HepG2 (cell line): ENCODE results near the gene ERBB3. TPM values are rescaled to one million over a fixed set of nuclear protein-coding genes. Genes with fewer than 3 reads are reported as not detected.

Source experiments
- FOXA3 ChIP-seq: IDR thresholded peaks from 2 replicates; pipeline ENCODE4 v1.6.1; 2016; ENCODE audit warnings: missing genetic modification reagents, missing compliant biosample characterization
- MAFK ChIP-seq, 2 experiments: IDR thresholded peaks in 1 of 2; conservative IDR thresholded peaks in 1 of 2; 2 replicates each; pipeline ENCODE4 v1.6.1; 2011; ENCODE audit warnings: improper control_type of control experiment in 2 of 2, low read length in 2 of 2
- MED8 ChIP-seq: sonication (generic); formaldehyde crosslinking; IDR thresholded peaks from 2 replicates; pipeline ENCODE4 v1.8.1; 2023; ENCODE audit warnings: mild to moderate bottlenecking, missing genetic modification reagents; ENCODE audit not compliant: insufficient replicate concordance
- MYNN ChIP-seq: sonication (generic); formaldehyde crosslinking; IDR thresholded peaks from 2 replicates; pipeline ENCODE4 v1.4.0; 2020; ENCODE audit warnings: mild to moderate bottlenecking, low read depth, missing genetic modification reagents
- NAIF1 ChIP-seq: sonication (generic); formaldehyde crosslinking; IDR thresholded peaks from 2 replicates; pipeline ENCODE4 v1.5.0; 2020; ENCODE audit warnings: mild to moderate bottlenecking, missing genetic modification reagents, borderline replicate concordance
- SIN3A ChIP-seq: IDR thresholded peaks from 2 replicates; pipeline ENCODE4 v1.6.1; 2011; ENCODE audit warnings: low read depth, mild to moderate bottlenecking, control low read depth, low read length, borderline replicate concordance
- STAT5B ChIP-seq: sonication (generic); formaldehyde crosslinking; IDR thresholded peaks from 2 replicates; pipeline ENCODE4 v1.4.0; 2020; ENCODE audit warnings: missing genetic modification reagents
- YEATS4 ChIP-seq: sonication (generic); formaldehyde crosslinking; IDR thresholded peaks from 2 replicates; pipeline ENCODE4 v1.4.0; 2020; ENCODE audit warnings: missing genetic modification reagents, borderline replicate concordance
- ZNF30 ChIP-seq: sonication (generic); formaldehyde crosslinking; IDR thresholded peaks from 2 replicates; pipeline ENCODE4 v1.5.0; 2020; ENCODE audit warnings: mild to moderate bottlenecking, missing genetic modification reagents
- ZNF33A ChIP-seq: sonication (generic); formaldehyde crosslinking; IDR thresholded peaks from 2 replicates; pipeline ENCODE4 v1.5.1; 2020; ENCODE audit warnings: missing genetic modification reagents, mild to moderate bottlenecking, moderate library complexity, borderline replicate concordance
- ZNF558 ChIP-seq: sonication (generic); formaldehyde crosslinking; IDR thresholded peaks from 2 replicates; pipeline ENCODE4 v1.9.0; 2022; ENCODE audit warnings: mild to moderate bottlenecking, missing genetic modification reagents, borderline replicate concordance
- ZNF615 ChIP-seq: sonication (generic); formaldehyde crosslinking; IDR thresholded peaks from 2 replicates; pipeline ENCODE4 v1.5.0; 2020; ENCODE audit warnings: mild to moderate bottlenecking, missing genetic modification reagents, borderline replicate concordance
- ZNF670 ChIP-seq: sonication (generic); formaldehyde crosslinking; IDR thresholded peaks from 2 replicates; pipeline ENCODE4 v1.8.0; 2022; ENCODE audit warnings: mild to moderate bottlenecking, missing genetic modification reagents, borderline replicate concordance
- polyA plus RNA-seq, 8 experiments: library from polyadenylated mRNA; depleted of rRNA in 3 of 8; stranded (reverse) in 7 of 8; unstranded in 1 of 8; fragments of >200 nt; fragmentation: Illumina TruSeq in 4 of 8; extraction: Trizol in 4 of 8; gene quantifications; 2 replicates each; pipeline versions ENCODE4 v1.2.1 to v1.2.3, GENCODE V29; 2011 to 2016; ENCODE audit warnings: low read depth in 4 of 8, missing spikeins in 1 of 8, mixed read lengths in 1 of 8; ENCODE audit not compliant: insufficient read depth in 1 of 8
- total RNA-seq, 5 experiments: library from RNA; depleted of rRNA; stranded (reverse); fragments of >200 nt; fragmentation: Illumina TruSeq; extraction: Trizol; gene quantifications; 2 replicates each; pipeline ENCODE4 v1.2.3, GENCODE V29; 2016; ENCODE audit warnings: low read depth in 1 of 5
- TF ChIP-seq, protein P1 (sequence below): sonication (generic); formaldehyde crosslinking; IDR thresholded peaks from 2 replicates; pipeline ENCODE4 v1.4.0; 2020; ENCODE audit warnings: missing genetic modification reagents, mild to moderate bottlenecking, borderline replicate concordance
- TF ChIP-seq, protein P2 (sequence below): sonication (generic); formaldehyde crosslinking; conservative IDR thresholded peaks from 2 replicates; pipeline ENCODE4 v1.4.0; 2020; ENCODE audit warnings: missing genetic modification reagents
- TF ChIP-seq, protein P3 (sequence below): sonication (generic); formaldehyde crosslinking; conservative IDR thresholded peaks from 2 replicates; pipeline ENCODE4 v1.8.1; 2023; ENCODE audit warnings: missing genetic modification reagents
- TF ChIP-seq, protein P4 (sequence below): sonication (generic); formaldehyde crosslinking; IDR thresholded peaks from 2 replicates; pipeline ENCODE4 v1.4.0; 2020; ENCODE audit warnings: missing genetic modification reagents
- TF ChIP-seq, protein P5 (sequence below): IDR thresholded peaks from 2 replicates; pipeline ENCODE4 v1.6.1; 2016; ENCODE audit warnings: low read depth, missing genetic modification reagents, missing compliant biosample characterization

The ERBB3 gene
- total and polyA plus RNA-seq, 2 of the 13 experiments (the other 11 are each of a cell fraction or from before 2014, with no cell fraction given) = 93.6 to 358 TPM

DNA sequence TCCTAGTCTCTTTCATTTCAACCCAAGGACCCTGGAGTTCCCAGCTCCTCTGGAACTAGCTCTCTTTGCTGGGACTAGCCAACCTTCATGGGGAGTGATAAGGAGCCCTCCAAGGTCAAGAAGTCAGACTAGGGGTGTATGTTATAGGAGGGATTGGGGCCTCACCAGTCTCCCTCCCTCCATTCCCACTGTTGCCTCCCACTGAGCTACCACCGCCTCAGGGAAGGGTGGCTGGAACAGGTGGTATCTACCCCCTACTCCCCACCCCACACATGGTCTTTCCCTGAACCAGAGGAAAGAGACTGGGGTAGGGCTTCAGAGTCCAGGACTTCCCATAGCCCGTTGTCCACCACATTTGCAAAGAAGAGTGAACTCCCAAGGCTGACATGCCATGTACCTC lies 2.4 kb downstream of the ERBB3 start (continued):
- TF ChIP-seq, protein P1, sequence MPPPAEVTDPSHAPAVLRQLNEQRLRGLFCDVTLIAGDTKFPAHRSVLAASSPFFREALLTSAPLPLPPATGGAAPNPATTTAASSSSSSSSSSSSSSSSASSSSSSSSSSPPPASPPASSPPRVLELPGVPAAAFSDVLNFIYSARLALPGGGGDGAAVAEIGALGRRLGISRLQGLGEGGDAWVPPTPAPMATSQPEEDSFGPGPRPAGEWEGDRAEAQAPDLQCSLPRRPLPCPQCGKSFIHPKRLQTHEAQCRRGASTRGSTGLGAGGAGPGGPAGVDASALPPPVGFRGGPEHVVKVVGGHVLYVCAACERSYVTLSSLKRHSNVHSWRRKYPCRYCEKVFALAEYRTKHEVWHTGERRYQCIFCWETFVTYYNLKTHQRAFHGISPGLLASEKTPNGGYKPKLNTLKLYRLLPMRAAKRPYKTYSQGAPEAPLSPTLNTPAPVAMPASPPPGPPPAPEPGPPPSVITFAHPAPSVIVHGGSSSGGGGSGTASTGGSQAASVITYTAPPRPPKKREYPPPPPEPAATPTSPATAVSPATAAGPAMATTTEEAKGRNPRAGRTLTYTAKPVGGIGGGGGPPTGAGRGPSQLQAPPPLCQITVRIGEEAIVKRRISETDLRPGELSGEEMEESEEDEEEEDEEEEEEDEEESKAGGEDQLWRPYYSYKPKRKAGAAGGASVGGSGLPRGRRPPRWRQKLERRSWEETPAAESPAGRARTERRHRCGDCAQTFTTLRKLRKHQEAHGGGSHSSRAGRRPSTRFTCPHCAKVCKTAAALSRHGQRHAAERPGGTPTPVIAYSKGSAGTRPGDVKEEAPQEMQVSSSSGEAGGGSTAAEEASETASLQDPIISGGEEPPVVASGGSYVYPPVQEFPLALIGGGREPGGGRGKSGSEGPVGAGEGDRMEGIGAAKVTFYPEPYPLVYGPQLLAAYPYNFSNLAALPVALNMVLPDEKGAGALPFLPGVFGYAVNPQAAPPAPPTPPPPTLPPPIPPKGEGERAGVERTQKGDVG (CRISPR knock-in tag) = no peak
- no peak for TF ChIP-seq ZNF615 (CRISPR knock-in tag)
- TF ChIP-seq ZNF670 (CRISPR knock-in tag) = peak; percentile 19; the same call in 1 of the 2 replicates
- TF ChIP-seq ZNF558 = no peak
- TF ChIP-seq MYNN (CRISPR knock-in tag) = 0 out of 2 replicates have a peak, but pooled peaks have one; percentile 6
- no peak; the same call in 1 of the 2 replicates for TF ChIP-seq NAIF1 (CRISPR knock-in tag)
- TF ChIP-seq MED8 (CRISPR knock-in tag) = no peak
- TF ChIP-seq, protein P2, sequence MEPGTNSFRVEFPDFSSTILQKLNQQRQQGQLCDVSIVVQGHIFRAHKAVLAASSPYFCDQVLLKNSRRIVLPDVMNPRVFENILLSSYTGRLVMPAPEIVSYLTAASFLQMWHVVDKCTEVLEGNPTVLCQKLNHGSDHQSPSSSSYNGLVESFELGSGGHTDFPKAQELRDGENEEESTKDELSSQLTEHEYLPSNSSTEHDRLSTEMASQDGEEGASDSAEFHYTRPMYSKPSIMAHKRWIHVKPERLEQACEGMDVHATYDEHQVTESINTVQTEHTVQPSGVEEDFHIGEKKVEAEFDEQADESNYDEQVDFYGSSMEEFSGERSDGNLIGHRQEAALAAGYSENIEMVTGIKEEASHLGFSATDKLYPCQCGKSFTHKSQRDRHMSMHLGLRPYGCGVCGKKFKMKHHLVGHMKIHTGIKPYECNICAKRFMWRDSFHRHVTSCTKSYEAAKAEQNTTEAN (CRISPR knock-in tag) = no peak
- TF ChIP-seq ZNF33A = no peak
- TF ChIP-seq, protein P3, sequence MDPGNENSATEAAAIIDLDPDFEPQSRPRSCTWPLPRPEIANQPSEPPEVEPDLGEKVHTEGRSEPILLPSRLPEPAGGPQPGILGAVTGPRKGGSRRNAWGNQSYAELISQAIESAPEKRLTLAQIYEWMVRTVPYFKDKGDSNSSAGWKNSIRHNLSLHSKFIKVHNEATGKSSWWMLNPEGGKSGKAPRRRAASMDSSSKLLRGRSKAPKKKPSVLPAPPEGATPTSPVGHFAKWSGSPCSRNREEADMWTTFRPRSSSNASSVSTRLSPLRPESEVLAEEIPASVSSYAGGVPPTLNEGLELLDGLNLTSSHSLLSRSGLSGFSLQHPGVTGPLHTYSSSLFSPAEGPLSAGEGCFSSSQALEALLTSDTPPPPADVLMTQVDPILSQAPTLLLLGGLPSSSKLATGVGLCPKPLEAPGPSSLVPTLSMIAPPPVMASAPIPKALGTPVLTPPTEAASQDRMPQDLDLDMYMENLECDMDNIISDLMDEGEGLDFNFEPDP (CRISPR knock-in tag) = no peak
- no peak for TF ChIP-seq SIN3A
- no peak for TF ChIP-seq FOXA3 (CRISPR knock-in tag)
- TF ChIP-seq, protein P4, sequence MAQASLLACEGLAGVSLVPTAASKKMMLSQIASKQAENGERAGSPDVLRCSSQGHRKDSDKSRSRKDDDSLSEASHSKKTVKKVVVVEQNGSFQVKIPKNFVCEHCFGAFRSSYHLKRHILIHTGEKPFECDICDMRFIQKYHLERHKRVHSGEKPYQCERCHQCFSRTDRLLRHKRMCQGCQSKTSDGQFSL (CRISPR knock-in tag) = no peak
- TF ChIP-seq, protein P5, sequence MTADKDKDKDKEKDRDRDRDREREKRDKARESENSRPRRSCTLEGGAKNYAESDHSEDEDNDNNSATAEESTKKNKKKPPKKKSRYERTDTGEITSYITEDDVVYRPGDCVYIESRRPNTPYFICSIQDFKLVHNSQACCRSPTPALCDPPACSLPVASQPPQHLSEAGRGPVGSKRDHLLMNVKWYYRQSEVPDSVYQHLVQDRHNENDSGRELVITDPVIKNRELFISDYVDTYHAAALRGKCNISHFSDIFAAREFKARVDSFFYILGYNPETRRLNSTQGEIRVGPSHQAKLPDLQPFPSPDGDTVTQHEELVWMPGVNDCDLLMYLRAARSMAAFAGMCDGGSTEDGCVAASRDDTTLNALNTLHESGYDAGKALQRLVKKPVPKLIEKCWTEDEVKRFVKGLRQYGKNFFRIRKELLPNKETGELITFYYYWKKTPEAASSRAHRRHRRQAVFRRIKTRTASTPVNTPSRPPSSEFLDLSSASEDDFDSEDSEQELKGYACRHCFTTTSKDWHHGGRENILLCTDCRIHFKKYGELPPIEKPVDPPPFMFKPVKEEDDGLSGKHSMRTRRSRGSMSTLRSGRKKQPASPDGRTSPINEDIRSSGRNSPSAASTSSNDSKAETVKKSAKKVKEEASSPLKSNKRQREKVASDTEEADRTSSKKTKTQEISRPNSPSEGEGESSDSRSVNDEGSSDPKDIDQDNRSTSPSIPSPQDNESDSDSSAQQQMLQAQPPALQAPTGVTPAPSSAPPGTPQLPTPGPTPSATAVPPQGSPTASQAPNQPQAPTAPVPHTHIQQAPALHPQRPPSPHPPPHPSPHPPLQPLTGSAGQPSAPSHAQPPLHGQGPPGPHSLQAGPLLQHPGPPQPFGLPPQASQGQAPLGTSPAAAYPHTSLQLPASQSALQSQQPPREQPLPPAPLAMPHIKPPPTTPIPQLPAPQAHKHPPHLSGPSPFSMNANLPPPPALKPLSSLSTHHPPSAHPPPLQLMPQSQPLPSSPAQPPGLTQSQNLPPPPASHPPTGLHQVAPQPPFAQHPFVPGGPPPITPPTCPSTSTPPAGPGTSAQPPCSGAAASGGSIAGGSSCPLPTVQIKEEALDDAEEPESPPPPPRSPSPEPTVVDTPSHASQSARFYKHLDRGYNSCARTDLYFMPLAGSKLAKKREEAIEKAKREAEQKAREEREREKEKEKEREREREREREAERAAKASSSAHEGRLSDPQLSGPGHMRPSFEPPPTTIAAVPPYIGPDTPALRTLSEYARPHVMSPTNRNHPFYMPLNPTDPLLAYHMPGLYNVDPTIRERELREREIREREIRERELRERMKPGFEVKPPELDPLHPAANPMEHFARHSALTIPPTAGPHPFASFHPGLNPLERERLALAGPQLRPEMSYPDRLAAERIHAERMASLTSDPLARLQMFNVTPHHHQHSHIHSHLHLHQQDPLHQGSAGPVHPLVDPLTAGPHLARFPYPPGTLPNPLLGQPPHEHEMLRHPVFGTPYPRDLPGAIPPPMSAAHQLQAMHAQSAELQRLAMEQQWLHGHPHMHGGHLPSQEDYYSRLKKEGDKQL (CRISPR knock-in tag) = no peak
- TF ChIP-seq ZNF30 (CRISPR knock-in tag) = no peak
- TF ChIP-seq YEATS4 (CRISPR knock-in tag) = no peak
- no peak for TF ChIP-seq STAT5B
- no peak for TF ChIP-seq MAFK (conservative IDR thresholded peaks at IDR 0.05 in 1 of 2, IDR thresholded peaks at IDR 0.05 in 1 of 2; ENCODE audit: low read length in 2 of 2)
